NT2/D1 (cell line): Measurements from ENCODE around the gene AKAP5.

ENCODE experiments used
- DNase-seq: peaks from one replicate; pipeline ENCODE4 v3.0.0-alpha.2; 2011; ENCODE audit warnings: low read depth, low spot score
- H3K27me3 ChIP-seq: 2 replicates; pipeline ENCODE4 v1.6.0; 2011; ENCODE audit warnings: mild to moderate bottlenecking; ENCODE audit not compliant: insufficient read length, insufficient read depth
- H3K36me3 ChIP-seq: 2 replicates; pipeline ENCODE4 v1.6.1; 2011; ENCODE audit warnings: mild to moderate bottlenecking, low read length, mixed read lengths; ENCODE audit not compliant: insufficient read depth, insufficient read length
- H3K4me1 ChIP-seq: 2 replicates; pipeline ENCODE4 v1.5.1; 2011; ENCODE audit not compliant: insufficient read depth, insufficient read length
- H3K4me3 ChIP-seq: 2 replicates; pipeline ENCODE4 v1.5.1; 2011; ENCODE audit warnings: low read depth; ENCODE audit not compliant: insufficient read length
- H3K9ac ChIP-seq: 2 replicates; pipeline ENCODE4 v1.6.0; 2011; ENCODE audit warnings: low read depth; ENCODE audit not compliant: insufficient read length
- H3K9me3 ChIP-seq: 2 replicates; pipeline ENCODE4 v1.5.1; 2011; ENCODE audit warnings: mild to moderate bottlenecking, low read length; ENCODE audit not compliant: insufficient read depth
- SUZ12 ChIP-seq: IDR thresholded peaks from 2 replicates; pipeline ENCODE4 v1.6.1; 2011; ENCODE audit not compliant: insufficient read length, insufficient read depth; ENCODE audit errors: extremely low read depth
- YY1 ChIP-seq: IDR thresholded peaks from 2 replicates; pipeline ENCODE4 v1.6.1; 2011; ENCODE audit not compliant: insufficient read length, insufficient read depth
- ZNF274 ChIP-seq: IDR thresholded peaks from 2 replicates; pipeline ENCODE4 v1.6.1; 2011; ENCODE audit warnings: mild to moderate bottlenecking, low read depth, low read length

AKAP5 gene

DNA sequence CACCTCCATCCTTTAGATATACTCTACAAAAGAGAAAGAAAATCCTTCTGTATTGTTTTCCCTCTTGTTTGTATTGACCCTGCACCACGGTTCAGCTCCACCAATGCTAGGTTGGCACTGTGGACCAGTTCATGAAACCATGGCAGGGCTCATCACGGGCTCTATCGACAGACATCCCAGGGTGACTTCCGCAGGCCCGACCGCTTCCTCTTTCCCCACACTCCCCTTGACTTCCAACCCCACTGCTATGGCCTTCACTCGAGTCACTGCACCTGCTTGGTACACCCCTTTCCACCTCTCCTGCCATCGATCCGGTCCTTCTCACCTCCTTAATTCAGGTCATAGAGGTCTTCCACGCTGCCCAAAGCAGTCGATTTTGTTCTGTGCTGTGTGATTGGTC is 21.2 kb upstream of the AKAP5 start:
- Histone ChIP-seq H3K9me3 (no peaks in the 10 kb centered on the region), H3K9ac (no peak overlapping the region), H3K27me3 (no peaks in the 10 kb centered on the region), H3K4me3 (no peak overlapping the region), H3K36me3 (peaks cover 76% of the 10 kb centered on the region), H3K4me1 (no peaks in the 10 kb centered on the region)
- DNase-seq = no peak
- TF ChIP-seq ZNF274 (no peak), YY1 (no peak), SUZ12 (no peak)

DNA sequence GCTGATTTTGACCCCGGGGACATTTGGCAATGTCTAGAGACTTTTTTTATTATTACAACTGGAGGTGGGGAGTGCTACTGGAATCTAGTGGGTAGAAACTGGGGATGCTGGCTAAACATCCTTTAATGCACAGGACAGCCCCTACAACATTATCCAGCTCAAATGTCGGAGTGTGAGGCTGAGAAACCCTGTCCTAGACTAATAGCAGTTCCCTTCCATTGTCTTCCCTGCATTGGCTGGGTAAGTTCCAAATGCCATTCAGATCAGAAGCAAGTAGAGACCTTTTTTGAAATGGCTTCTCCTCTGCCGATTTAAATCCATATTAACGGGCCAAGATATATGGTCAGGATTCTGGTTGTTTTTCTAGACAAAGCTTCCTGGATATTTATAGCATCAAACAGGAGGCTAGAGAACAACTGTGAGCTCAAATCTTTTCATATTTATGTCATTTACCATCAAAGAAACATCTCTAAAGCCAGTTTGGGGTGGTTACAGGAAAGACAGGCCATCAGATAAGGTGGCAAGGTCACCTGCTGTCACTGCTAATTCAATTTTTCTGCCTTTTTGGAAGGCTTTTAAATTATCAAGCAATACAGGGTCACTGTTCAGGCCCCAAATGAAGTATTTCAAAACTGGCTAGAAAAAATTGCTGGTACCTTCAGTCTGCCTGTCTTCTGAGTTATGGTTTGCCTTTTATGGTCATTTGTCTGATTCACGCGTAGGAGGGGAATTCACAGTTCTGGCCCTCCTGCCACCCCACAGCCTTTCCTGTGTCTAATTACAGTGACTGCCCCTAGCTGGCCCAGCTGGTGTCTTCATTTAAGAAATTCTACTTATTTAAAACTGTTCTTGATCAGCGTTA is 20.1 kb upstream of the AKAP5 start:
- H3K36me3 ChIP-seq = peaks cover 79% of the 10 kb centered on the region
- H3K9ac ChIP-seq = no peak overlapping the region
- no peaks in the 10 kb centered on the region for H3K27me3 ChIP-seq
- no peaks in the 10 kb centered on the region for H3K4me1 ChIP-seq
- TF ChIP-seq YY1 (no peak), SUZ12 (no peak), ZNF274 (no peak)
- H3K4me3 ChIP-seq = no peak overlapping the region
- DNase-seq = no peak
- no peaks in the 10 kb centered on the region for H3K9me3 ChIP-seq

DNA sequence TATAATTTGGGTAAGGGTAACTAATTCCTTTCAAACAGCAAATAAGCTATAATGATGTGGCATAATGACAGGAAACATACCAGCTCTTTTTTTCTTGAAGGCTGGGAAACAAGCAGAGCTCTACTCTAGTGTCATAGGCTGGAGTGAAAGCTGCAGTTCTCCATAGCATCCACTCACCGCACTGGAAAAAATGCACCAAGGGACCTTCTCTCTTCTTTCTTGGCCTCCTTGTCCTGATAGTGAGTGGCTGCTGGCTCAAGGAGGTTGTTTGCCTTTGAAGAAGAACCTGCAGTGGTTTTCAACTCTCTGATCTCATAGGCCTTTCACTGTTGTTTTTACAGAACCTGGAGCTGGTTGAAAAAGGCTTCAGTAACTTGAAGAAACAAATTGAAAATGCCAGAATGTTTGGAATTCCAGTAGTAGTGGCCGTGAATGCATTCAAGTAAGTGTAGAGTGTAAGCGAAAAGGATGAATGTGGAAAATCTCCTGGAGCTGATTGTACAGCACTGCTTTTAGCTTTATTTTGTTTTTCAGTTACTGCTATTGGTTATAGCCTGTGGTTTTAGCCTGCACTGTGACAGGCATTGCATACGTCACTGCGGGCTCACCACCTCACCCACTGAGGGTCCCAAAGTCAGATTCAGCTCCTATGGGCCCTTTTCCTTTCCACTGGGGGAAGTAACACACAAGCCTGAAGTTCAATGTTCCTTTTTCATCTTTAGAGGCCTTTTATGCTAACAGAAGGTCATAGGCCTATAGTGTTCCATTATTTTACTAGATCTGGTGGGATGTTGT is 17.2 kb upstream of the AKAP5 start:
- H3K4me3 ChIP-seq = no peak overlapping the region
- TF ChIP-seq ZNF274 (no peak), YY1 (no peak), SUZ12 (no peak)
- H3K36me3 ChIP-seq = peaks cover 72% of the 10 kb centered on the region
- H3K4me1 ChIP-seq = no peaks in the 10 kb centered on the region
- H3K9me3 ChIP-seq = no peaks in the 10 kb centered on the region
- no peak overlapping the region for H3K9ac ChIP-seq
- no peaks in the 10 kb centered on the region for H3K27me3 ChIP-seq
- no peak for DNase-seq

DNA sequence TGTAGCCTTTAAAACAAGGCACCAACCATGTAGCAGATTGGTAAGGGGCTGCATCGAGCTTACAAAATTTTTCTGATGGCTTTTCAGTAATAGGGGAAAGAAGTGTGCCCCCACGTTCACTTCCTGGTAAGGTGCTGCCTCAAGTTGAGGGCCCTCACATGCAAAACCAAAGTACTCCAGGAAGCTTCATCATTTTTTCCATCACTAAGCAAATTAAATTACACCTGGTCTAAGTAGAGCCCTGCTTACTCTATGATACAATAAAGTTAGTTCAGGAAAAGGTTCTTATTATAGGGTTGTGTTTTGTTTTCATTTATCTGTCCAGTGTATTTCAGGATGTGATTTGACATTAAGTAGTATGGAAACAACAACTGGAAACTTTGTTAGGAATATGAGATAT is 15.0 kb upstream of the AKAP5 start:
- peaks cover 70% of the 10 kb centered on the region for H3K36me3 ChIP-seq
- DNase-seq = no peak
- no peak overlapping the region for H3K4me3 ChIP-seq
- no peak for TF ChIP-seq ZNF274
- TF ChIP-seq SUZ12 = no peak
- no peak for TF ChIP-seq YY1
- H3K4me1 ChIP-seq = no peaks in the 10 kb centered on the region
- no peak overlapping the region for H3K9ac ChIP-seq
- H3K9me3 ChIP-seq = no peaks in the 10 kb centered on the region
- no peaks in the 10 kb centered on the region for H3K27me3 ChIP-seq

DNA sequence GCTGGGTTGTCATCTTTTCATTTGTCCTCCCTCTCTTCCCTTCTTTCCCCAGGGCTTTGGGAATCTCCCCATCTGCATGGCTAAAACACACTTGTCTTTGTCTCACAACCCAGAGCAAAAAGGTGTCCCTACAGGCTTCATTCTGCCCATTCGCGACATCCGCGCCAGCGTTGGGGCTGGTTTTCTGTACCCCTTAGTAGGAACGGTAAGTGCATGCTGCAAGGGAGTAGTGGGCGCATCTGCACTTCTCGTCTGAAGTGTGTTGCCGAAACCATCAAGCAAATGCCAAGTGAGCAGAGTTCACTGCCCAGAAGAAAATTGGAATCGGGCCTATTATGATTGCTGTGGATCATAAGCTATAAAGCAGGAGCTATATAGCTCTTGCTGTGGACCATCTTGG is 10.6 kb upstream of the AKAP5 start:
- Histone ChIP-seq H3K9me3 (no peaks in the 10 kb centered on the region), H3K36me3 (peaks cover 79% of the 10 kb centered on the region), H3K27me3 (no peaks in the 10 kb centered on the region), H3K9ac (no peak overlapping the region), H3K4me3 (no peak overlapping the region), H3K4me1 (no peaks in the 10 kb centered on the region)
- no peak for DNase-seq
- TF ChIP-seq ZNF274 (no peak), YY1 (no peak), SUZ12 (no peak)

DNA sequence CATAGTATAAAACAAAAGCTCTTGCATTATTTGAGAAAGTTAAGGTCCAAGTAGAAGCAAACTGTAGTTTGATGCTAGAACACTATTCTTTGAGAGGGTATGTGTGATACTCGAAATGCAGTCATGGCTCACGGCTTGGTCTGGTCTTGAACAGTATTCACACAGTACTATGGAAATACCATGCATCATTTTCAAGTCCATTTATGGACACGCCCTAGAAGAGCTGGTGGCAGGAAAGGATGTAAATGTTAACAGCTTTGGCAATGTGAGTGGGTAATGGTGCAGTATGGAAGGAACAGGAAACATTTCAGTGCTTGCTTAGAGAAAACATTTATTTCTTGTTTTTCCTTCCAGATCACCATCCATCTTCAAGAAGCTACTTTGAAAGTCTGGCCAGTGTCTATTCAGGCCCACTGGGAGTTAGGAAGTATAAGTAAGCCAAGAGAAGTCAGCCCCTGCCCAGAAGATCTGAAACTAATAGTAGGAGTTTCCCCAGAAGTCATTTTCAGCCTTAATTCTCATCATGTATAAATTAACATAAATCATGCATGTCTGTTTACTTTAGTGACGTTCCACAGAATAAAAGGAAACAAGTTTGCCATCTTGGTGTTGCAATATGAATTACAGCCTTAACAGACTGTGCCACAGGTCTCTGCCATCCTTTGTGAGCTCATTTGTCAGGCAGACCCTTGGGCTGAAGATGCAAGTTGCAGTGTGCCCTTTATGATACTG is 5.7 kb upstream of the AKAP5 start:
- Histone ChIP-seq H3K9me3 (no peaks in the 10 kb centered on the region), H3K9ac (no peak overlapping the region), H3K4me1 (no peaks in the 10 kb centered on the region), H3K36me3 (peaks cover 62% of the 10 kb centered on the region), H3K27me3 (no peaks in the 10 kb centered on the region), H3K4me3 (no peak overlapping the region)
- DNase-seq = no peak
- TF ChIP-seq ZNF274 = no peak
- TF ChIP-seq SUZ12 = no peak
- TF ChIP-seq YY1 = no peak

DNA sequence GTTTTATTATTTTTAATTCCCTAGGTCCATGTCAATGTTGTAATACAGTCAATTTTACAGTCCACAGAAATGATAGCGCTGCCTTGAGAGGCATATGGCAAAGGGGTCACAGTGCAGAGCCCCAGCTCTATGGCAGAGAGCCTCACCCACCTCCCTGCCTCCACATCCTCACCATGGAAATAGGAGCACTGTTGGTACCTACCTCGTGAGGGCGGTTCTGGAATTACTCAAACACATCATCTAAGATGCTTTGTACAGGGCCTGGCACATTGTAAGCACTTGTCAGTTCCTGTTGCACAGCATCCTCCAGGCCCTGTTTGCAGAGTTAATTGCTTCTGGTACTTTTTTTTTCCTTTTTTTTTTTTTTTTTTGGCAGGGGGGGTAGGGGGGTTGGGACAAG is 4.1 kb upstream of the AKAP5 start:
- TF ChIP-seq ZNF274 (no peak), YY1 (no peak), SUZ12 (no peak)
- Histone ChIP-seq H3K27me3 (no peaks in the 10 kb centered on the region), H3K4me3 (no peak overlapping the region), H3K9me3 (no peaks in the 10 kb centered on the region), H3K9ac (no peak overlapping the region), H3K4me1 (no peaks in the 10 kb centered on the region), H3K36me3 (peaks cover 46% of the 10 kb centered on the region)
- no peak for DNase-seq
